ENCODE measurements around the gene ITGAV. TPM values are rescaled to one million over a fixed set of nuclear protein-coding genes. Genes with fewer than 3 reads are reported as not detected.

ITGAV gene
- polyA plus RNA-seq, 1 experiment, result 129 TPM

DNA sequence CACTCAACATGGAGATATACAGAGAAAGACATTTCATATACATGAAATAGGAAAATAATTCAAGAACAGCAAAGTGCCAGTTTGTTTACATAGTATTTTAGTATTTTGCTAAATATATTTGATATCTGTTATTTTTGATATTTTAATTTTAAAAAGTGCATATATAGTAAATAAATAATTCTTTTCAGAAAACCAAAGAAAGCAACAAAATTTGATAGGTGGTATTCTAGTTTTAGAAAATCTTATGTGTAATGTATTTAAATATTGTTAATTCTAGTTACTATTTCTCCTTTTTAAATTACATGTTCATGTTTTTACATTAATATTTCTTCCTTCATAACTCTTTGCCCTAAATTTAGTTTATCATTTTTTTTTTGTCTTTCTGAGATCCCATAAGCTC, 69.5 kb downstream of the ITGAV start:
- DNase-seq (ENCODE audit: low read depth, low spot score), result no peak
- ChIA-PET CTCF (interaction anchor here (1.2 kb wide), 1 partner anchor 155 kb away, joined by 3 read pairs; no protein-coding TSS in a partner anchor), POLR2A (no interaction called here)
- H3K4me3 ChIP-seq (ENCODE audit: low read depth, low read length), result no peak overlapping the region
- H3K27ac ChIP-seq (ENCODE audit: low read depth, low read length), result no peak overlapping the region
- no peaks in the 10 kb centered on the region for H3K27me3 ChIP-seq (ENCODE audit: control insufficient read depth, insufficient read depth, low read length)
- H3K9me3 ChIP-seq (ENCODE audit: control insufficient read depth, insufficient read depth, low read length), result no peaks in the 10 kb centered on the region
- TF ChIP-seq CTCF (IDR thresholded peaks at IDR 0.05; ENCODE audit: low read depth, low read length), result no peak

DNA sequence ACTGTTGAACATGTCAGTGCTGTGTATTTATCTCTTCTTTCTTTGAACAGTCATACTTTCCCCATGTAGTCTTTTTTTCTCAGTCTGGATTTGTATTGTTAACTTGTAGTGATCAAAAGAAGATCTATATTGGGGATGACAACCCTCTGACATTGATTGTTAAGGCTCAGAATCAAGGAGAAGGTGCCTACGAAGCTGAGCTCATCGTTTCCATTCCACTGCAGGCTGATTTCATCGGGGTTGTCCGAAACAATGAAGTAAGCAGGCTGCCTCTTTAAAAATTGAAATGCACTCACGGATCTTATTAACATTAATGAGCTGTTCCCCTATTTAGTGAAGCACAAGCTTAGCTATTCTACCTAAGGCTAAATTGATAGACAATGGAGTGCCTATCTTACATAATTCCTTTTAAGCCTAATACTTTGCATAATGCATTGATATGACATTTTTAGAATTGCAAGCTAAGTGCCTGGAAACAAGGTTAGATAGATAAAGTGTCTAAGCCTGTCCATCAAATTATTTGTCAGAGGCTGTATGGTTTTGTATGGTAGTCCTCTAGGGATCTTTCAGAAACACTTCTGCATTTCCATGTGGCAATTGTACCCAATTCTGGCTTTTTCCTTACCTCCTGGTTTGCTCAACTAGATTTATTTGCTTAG, 74.7 kb downstream of the ITGAV start:
- Histone ChIP-seq H3K27ac (ENCODE audit: low read depth, low read length) (no peak overlapping the region), H3K27me3 (ENCODE audit: control insufficient read depth, insufficient read depth, low read length) (no peaks in the 10 kb centered on the region), H3K9me3 (ENCODE audit: control insufficient read depth, insufficient read depth, low read length) (no peaks in the 10 kb centered on the region), H3K4me3 (ENCODE audit: low read depth, low read length) (no peak overlapping the region)
- POLR2A ChIA-PET, result no interaction called here
- CTCF ChIA-PET, result interaction anchor here (0.6 to 1.8 kb wide), 3 partner anchors 21 to 175 kb away, joined by 3 to 8 read pairs (median 3); no protein-coding TSS in a partner anchor
- TF ChIP-seq CTCF (IDR thresholded peaks at IDR 0.05; ENCODE audit: low read depth, low read length), result no peak
- DNase-seq (ENCODE audit: low read depth, low spot score), result no peak

DNA sequence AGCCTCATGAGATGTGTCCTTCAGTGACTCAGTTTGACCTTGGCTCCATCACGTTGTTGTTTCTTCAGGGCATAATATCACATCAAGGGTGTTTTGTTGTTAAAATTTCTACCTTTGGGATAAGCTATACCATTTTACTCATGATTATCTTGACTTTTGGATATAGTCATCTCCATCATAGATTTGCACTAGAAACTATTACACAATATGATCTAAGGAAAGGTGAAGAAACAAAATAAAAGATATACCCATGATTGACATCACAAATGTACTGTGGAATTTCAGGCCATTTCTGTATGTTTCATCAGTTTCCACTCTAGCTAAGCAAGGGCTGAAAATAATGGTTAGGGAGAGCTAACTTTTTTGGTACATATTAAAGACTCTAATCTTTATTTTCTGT, 79.3 kb downstream of the ITGAV start:
- no peak for TF ChIP-seq CTCF (IDR thresholded peaks at IDR 0.05; ENCODE audit: low read depth, low read length)
- H3K4me3 ChIP-seq (ENCODE audit: low read depth, low read length), result no peak overlapping the region
- ChIA-PET CTCF (interaction anchor here (4.3 kb wide), 1 partner anchor 166 kb away, joined by 16 read pairs; no protein-coding TSS in a partner anchor), POLR2A (interaction anchor here (0.8 kb wide), 1 partner anchor 79 kb away, joined by 3 read pairs; the partner anchor contains the start of gene ITGAV)
- DNase-seq (ENCODE audit: low read depth, low spot score), result no peak
- no peaks in the 10 kb centered on the region for H3K27me3 ChIP-seq (ENCODE audit: control insufficient read depth, insufficient read depth, low read length)
- no peak overlapping the region for H3K27ac ChIP-seq (ENCODE audit: low read depth, low read length)
- no peaks in the 10 kb centered on the region for H3K9me3 ChIP-seq (ENCODE audit: control insufficient read depth, insufficient read depth, low read length)

DNA sequence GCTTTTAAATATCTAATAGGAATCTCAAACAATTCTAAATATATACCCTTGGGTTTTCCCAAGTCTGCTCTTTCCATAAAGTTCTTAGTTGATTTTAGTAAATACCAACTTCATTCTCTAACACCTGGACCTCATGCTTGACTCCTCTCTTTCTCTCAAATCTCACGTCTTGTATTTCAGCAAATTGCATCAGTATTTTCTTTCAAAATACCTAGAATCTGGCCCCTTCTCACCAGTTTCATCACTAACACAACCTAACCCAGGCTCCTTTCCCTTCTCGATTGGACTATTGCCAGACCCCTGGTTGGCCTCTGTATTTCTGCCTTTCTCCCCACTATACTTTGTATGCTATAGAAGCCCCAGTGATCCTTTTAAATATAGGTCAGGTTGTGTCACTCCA, 81.0 kb downstream of the ITGAV start:
- no peak overlapping the region for H3K27ac ChIP-seq (ENCODE audit: low read depth, low read length)
- ChIA-PET CTCF (no interaction called here), POLR2A (no interaction called here)
- no peak for DNase-seq (ENCODE audit: low read depth, low spot score)
- H3K27me3 ChIP-seq (ENCODE audit: control insufficient read depth, insufficient read depth, low read length), result no peaks in the 10 kb centered on the region
- no peaks in the 10 kb centered on the region for H3K9me3 ChIP-seq (ENCODE audit: control insufficient read depth, insufficient read depth, low read length)
- H3K4me3 ChIP-seq (ENCODE audit: low read depth, low read length), result no peak overlapping the region
- no peak for TF ChIP-seq CTCF (IDR thresholded peaks at IDR 0.05; ENCODE audit: low read depth, low read length)

DNA sequence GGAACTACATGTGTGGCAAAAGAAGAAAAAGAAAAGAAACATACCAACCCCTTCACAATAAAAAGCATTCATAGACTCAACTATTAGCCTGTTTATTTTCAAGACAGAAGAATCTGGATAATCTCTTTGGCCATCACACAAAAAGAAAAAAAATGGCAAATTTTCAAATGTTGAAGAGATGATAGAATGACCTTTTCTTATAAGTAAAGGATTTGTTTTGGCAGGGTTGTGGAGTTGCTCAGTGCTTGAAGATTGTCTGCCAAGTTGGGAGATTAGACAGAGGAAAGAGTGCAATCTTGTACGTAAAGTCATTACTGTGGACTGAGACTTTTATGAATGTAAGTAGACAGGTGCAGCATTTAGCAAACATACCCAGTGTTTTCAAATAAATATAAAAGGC, 85.5 kb downstream of the ITGAV start:
- no peak overlapping the region for H3K4me3 ChIP-seq (ENCODE audit: low read depth, low read length)
- CTCF ChIA-PET, result interaction anchor here (1.0 kb wide), 1 partner anchor 33 kb away, joined by 3 read pairs; no protein-coding TSS in a partner anchor
- H3K9me3 ChIP-seq (ENCODE audit: control insufficient read depth, insufficient read depth, low read length), result no peaks in the 10 kb centered on the region
- no peaks in the 10 kb centered on the region for H3K27me3 ChIP-seq (ENCODE audit: control insufficient read depth, insufficient read depth, low read length)
- POLR2A ChIA-PET, result no interaction called here
- no peak for TF ChIP-seq CTCF (IDR thresholded peaks at IDR 0.05; ENCODE audit: low read depth, low read length)
- no peak overlapping the region for H3K27ac ChIP-seq (ENCODE audit: low read depth, low read length)
- DNase-seq (ENCODE audit: low read depth, low spot score), result no peak
